IMR-90 (cell line): ENCODE measurements around the gene C6orf120.

Experiments
- BHLHE40 ChIP-seq: fragments of 150-350 bp; IDR thresholded peaks from 2 replicates; pipeline ENCODE4 v1.6.1; 2016; ENCODE audit warnings: mild to moderate bottlenecking, low read depth, low read length
- TF ChIP-seq, protein P1 (sequence below): conservative IDR thresholded peaks from 2 replicates; pipeline ENCODE4 v1.5.1; 2012; ENCODE audit warnings: mild to moderate bottlenecking, low read depth, low read length, improper control_type of control experiment

DNA sequence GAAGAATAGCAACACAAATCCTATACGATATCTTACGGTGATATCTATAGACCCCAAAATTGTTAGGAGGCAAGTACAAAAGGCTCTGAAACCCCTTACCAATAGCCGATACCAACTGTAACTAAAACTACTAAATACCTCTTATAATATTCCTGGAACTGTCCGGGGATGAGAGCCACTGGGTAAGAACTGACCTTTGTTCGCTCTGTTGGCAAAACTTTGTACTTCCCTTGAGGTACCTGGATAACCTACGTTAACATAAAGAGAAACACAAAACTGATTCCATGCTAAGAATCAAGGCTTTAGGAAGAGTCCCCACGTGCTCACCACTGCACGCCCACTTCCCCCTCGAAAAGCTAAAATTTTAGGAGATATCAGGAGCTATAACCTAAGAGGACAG, 12.7 kb downstream of the C6orf120 start:
- no peak for TF ChIP-seq BHLHE40
- TF ChIP-seq, protein P1, sequence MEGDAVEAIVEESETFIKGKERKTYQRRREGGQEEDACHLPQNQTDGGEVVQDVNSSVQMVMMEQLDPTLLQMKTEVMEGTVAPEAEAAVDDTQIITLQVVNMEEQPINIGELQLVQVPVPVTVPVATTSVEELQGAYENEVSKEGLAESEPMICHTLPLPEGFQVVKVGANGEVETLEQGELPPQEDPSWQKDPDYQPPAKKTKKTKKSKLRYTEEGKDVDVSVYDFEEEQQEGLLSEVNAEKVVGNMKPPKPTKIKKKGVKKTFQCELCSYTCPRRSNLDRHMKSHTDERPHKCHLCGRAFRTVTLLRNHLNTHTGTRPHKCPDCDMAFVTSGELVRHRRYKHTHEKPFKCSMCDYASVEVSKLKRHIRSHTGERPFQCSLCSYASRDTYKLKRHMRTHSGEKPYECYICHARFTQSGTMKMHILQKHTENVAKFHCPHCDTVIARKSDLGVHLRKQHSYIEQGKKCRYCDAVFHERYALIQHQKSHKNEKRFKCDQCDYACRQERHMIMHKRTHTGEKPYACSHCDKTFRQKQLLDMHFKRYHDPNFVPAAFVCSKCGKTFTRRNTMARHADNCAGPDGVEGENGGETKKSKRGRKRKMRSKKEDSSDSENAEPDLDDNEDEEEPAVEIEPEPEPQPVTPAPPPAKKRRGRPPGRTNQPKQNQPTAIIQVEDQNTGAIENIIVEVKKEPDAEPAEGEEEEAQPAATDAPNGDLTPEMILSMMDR = no peak
